Trophoblast cell (in vitro differentiated cells and primary cell): ENCODE measurements around the gene CARNS1.

ENCODE experiments used
- DNase-seq, 2 donors: peaks; one replicate each; pipeline ENCODE4 v3.0.0-alpha.2; 2016
- H2AFZ ChIP-seq: 2 replicates; pipeline ENCODE4 v1.6.1; 2013; ENCODE audit warnings: low read length, moderate library complexity, mild to moderate bottlenecking; ENCODE audit not compliant: insufficient read depth, poor library complexity
- H2AK5ac ChIP-seq: 2 replicates; pipeline ENCODE4 v1.6.1; 2013; ENCODE audit warnings: mild to moderate bottlenecking, low read length
- H2BK120ac ChIP-seq: 2 replicates; pipeline ENCODE4 v1.6.1; 2013; ENCODE audit warnings: low read length, mild to moderate bottlenecking, moderate library complexity; ENCODE audit not compliant: insufficient read depth, poor library complexity
- H2BK12ac ChIP-seq: 2 replicates; pipeline ENCODE4 v1.6.1; 2013; ENCODE audit warnings: mild to moderate bottlenecking, low read length, moderate library complexity
- H2BK5ac ChIP-seq: 2 replicates; pipeline ENCODE4 v1.6.1; 2013; ENCODE audit warnings: low read length, low read depth, moderate library complexity, mild to moderate bottlenecking; ENCODE audit not compliant: poor library complexity
- H3K14ac ChIP-seq: 2 replicates; pipeline ENCODE4 v1.6.1; 2013; ENCODE audit warnings: mild to moderate bottlenecking, low read length
- H3K18ac ChIP-seq: 2 replicates; pipeline ENCODE4 v1.6.1; 2013; ENCODE audit warnings: mild to moderate bottlenecking, low read length
- H3K23ac ChIP-seq: 2 replicates; pipeline ENCODE4 v1.6.1; 2013; ENCODE audit warnings: low read length
- H3K27ac ChIP-seq: 2 replicates; pipeline ENCODE4 v1.5.1; 2013; ENCODE audit warnings: low read depth, mild to moderate bottlenecking, inconsistent platforms, low read length, moderate library complexity
- H3K27me3 ChIP-seq: 2 replicates; pipeline ENCODE4 v1.6.1; 2013; ENCODE audit warnings: inconsistent platforms, mild to moderate bottlenecking, low read length, moderate library complexity; ENCODE audit not compliant: insufficient read depth
- H3K36me3 ChIP-seq, 2 experiments: 1 replicate in 1 of 2; 2 replicates in 1 of 2; pipeline ENCODE4 v1.6.1; 2013; ENCODE audit warnings: low read length in 2 of 2, mild to moderate bottlenecking in 2 of 2, moderate library complexity in 1 of 2; ENCODE audit not compliant: insufficient read depth in 2 of 2, control insufficient read depth in 1 of 2
- H3K4ac ChIP-seq: 2 replicates; pipeline ENCODE4 v1.6.1; 2013; ENCODE audit warnings: low read depth, mild to moderate bottlenecking, low read length, moderate library complexity
- H3K4me1 ChIP-seq, 2 experiments: 1 replicate in 1 of 2; 2 replicates in 1 of 2; pipeline ENCODE4 v1.6.1; 2013; ENCODE audit warnings: low read length in 2 of 2, mild to moderate bottlenecking in 2 of 2, moderate library complexity in 1 of 2; ENCODE audit not compliant: insufficient read depth in 2 of 2, control insufficient read depth in 1 of 2
- H3K4me2 ChIP-seq: 2 replicates; pipeline ENCODE4 v1.6.1; 2013; ENCODE audit warnings: inconsistent platforms, mild to moderate bottlenecking, low read length, moderate library complexity
- H3K4me3 ChIP-seq: 2 replicates; pipeline ENCODE4 v1.5.1; 2013; ENCODE audit warnings: mild to moderate bottlenecking, low read depth, low read length, inconsistent platforms
- H3K79me1 ChIP-seq: one replicate; pipeline ENCODE4 v1.6.1; 2013; ENCODE audit warnings: low read length
- H3K79me2 ChIP-seq: 2 replicates; pipeline ENCODE4 v1.6.1; 2013; ENCODE audit warnings: low read length, mild to moderate bottlenecking; ENCODE audit not compliant: control insufficient read depth, insufficient read depth, poor library complexity
- H3K9ac ChIP-seq: 2 replicates; pipeline ENCODE4 v1.6.1; 2013; ENCODE audit warnings: mild to moderate bottlenecking, low read length
- H3K9me3 ChIP-seq: 2 replicates; pipeline ENCODE4 v1.6.1; 2013; ENCODE audit warnings: low read depth, mild to moderate bottlenecking, control low read depth, inconsistent platforms, low read length; ENCODE audit not compliant: insufficient read depth
- H4K12ac ChIP-seq: 2 replicates; pipeline ENCODE4 v1.6.1; 2013; ENCODE audit warnings: low read depth, mild to moderate bottlenecking, low read length, moderate library complexity
- H4K8ac ChIP-seq: 2 replicates; pipeline ENCODE4 v1.6.1; 2013; ENCODE audit warnings: low read depth, mild to moderate bottlenecking, low read length, moderate library complexity
- H4K91ac ChIP-seq: one replicate; pipeline ENCODE4 v1.6.1; 2013; ENCODE audit warnings: low read depth, mild to moderate bottlenecking, low read length, moderate library complexity
- WGBS: extraction: QIAGEN DNeasy Blood & Tissue Kit; methylation state at CpG from one replicate; pipeline ENCODE4 v1.1.7; 2013; ENCODE audit warnings: missing lambda C conversion rate; ENCODE audit not compliant: insufficient read length, insufficient coverage; ENCODE audit errors: extremely low coverage; 5-methylcytosine and 5-hydroxymethylcytosine counted together

CARNS1 gene

DNA sequence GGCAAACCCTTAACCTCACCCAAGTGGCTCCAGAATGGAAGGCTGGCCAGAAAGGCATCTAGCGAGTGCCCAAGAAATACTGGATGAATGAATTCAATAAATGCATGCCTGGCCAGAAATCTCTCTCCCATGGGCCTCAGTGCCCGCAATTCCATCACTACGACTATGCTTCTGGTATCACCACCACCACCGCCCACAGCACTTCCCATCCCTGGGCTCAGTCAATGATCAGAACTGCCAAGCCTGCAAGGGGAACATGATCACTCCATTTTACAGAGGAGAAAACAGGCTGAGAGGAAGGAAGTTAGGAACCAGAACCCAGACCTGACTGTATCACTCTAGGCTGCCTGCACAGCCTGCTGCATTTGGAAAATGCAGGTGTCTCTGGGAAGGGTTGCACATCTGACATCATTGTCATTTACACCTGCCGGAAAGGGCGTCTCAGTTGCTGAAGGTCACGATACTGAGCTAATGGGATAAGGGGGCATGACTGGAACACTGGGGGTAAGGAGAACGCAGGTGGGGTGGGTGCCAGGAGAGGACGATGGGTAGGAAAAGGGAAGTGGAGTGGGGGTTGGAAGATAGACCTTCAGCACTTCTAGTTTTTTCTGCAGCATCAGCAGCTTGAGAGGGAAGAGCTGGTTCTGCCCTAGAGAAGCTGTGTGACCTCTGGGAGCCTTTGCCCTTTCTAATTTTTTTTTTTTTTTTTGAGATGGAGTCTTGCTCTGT is 33.8 kb downstream of the CARNS1 start:
- no peak overlapping the region for H3K18ac ChIP-seq
- no peak overlapping the region for H3K4ac ChIP-seq
- no peak overlapping the region for H2AK5ac ChIP-seq
- no peak overlapping the region for H2BK5ac ChIP-seq
- H3K27ac ChIP-seq: no peak overlapping the region
- WGBS: no CpG with 5 or more reads among the region's 9 CpGs
- H2BK12ac ChIP-seq: no peak overlapping the region
- H3K79me1 ChIP-seq: peaks cover 3% of the 10 kb centered on the region
- DNase-seq: no peak
- H3K79me2 ChIP-seq: no peaks in the 10 kb centered on the region
- no peak overlapping the region for H4K8ac ChIP-seq
- H3K23ac ChIP-seq: no peak overlapping the region
- H4K12ac ChIP-seq: no peak overlapping the region
- no peak overlapping the region for H3K4me3 ChIP-seq
- H3K36me3 ChIP-seq: no peaks in the 10 kb centered on the region
- no peaks in the 10 kb centered on the region for H3K4me1 ChIP-seq
- H2AFZ ChIP-seq: no peak overlapping the region
- H3K9ac ChIP-seq: no peak overlapping the region
- no peak overlapping the region for H2BK120ac ChIP-seq
- H3K14ac ChIP-seq: no peak overlapping the region
- H3K9me3 ChIP-seq: peaks cover 4% of the 10 kb centered on the region
- no peak overlapping the region for H4K91ac ChIP-seq
- no peaks in the 10 kb centered on the region for H3K27me3 ChIP-seq
- no peak overlapping the region for H3K4me2 ChIP-seq

DNA sequence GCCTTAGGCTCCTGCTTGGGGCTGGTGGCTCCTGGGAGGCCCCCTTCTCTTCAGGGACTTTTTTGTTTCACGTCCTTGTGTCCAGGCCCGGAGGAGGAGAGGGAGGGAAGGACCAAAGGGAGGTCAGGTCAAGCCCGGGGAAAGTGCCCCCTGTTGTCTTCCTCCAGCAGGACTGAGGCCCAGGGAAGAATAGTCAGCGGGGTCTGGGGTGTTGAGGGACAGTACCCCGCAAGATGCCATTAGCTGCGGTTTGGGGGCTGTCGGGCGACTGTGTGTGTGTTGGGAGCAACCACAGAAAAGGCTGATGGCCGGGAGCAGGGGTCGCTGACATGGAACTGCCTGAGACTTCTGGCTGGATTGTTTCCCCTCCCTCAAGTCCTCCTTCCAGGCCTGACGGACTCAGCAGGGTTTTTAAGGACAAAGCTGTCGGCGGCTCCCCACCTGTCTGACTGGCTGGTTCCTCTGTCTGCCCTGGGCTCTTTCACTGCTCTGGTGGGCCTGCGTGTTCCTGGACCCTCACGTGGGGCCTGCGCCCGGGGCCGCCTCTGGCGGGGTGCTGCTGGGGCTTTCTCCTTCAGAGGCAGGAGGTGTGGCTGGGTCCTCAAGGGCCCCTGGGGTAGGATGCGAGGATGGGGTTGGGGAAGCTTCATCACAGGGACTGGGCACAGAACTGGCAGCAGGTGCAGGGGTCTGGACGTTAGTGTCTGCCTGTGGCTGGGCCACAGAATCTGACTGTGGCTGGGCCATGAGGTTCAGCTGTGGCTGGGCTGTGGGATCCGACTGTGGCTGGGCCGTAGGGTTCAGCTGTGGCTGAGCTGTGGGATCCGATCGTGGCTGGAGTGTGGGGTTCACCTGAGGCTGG is 35.5 kb downstream of the CARNS1 start:
- no peaks in the 10 kb centered on the region for H3K27me3 ChIP-seq
- no peak overlapping the region for H3K18ac ChIP-seq
- H3K79me1 ChIP-seq: peaks cover 3% of the 10 kb centered on the region
- H3K9ac ChIP-seq: no peak overlapping the region
- no peak for DNase-seq
- no peak overlapping the region for H3K27ac ChIP-seq
- no peak overlapping the region for H3K4me3 ChIP-seq
- H3K79me2 ChIP-seq: no peaks in the 10 kb centered on the region
- no peak overlapping the region for H4K8ac ChIP-seq
- no peak overlapping the region for H3K23ac ChIP-seq
- no peaks in the 10 kb centered on the region for H3K36me3 ChIP-seq
- no peak overlapping the region for H4K91ac ChIP-seq
- H2AFZ ChIP-seq: no peak overlapping the region
- no peak overlapping the region for H3K4ac ChIP-seq
- H3K9me3 ChIP-seq: peaks cover 4% of the 10 kb centered on the region
- no peak overlapping the region for H2AK5ac ChIP-seq
- no peak overlapping the region for H4K12ac ChIP-seq
- WGBS: no CpG with 5 or more reads among the region's 25 CpGs
- H2BK12ac ChIP-seq: no peak overlapping the region
- H3K14ac ChIP-seq: no peak overlapping the region
- H3K4me2 ChIP-seq: no peak overlapping the region
- no peaks in the 10 kb centered on the region for H3K4me1 ChIP-seq
- H2BK120ac ChIP-seq: no peak overlapping the region
- no peak overlapping the region for H2BK5ac ChIP-seq

DNA sequence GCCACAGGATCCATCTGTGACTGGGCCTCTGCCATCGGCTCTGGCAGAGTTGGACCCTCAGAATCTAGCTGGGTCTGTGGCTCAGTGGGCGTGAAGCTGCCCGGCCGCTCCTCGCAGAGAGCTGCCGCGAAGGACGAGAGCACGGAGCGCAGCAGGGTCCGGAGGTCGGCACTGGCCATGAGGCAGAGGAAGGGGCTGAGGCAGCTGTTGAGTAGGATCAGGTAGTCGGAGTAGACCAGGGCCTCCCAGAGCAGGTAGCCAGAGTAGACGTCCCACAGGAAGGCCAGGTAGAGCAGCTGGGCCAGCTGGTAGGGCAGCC is 36.1 kb downstream of the CARNS1 start:
- Histone ChIP-seq H3K27me3 (no peaks in the 10 kb centered on the region), H3K4me1 (no peaks in the 10 kb centered on the region), H3K14ac (no peak overlapping the region), H3K4me2 (no peak overlapping the region), H3K23ac (no peak overlapping the region), H3K79me1 (peaks cover 3% of the 10 kb centered on the region), H4K12ac (no peak overlapping the region), H2AK5ac (no peak overlapping the region), H2AFZ (no peak overlapping the region), H4K8ac (no peak overlapping the region), H3K9ac (no peak overlapping the region), H2BK12ac (no peak overlapping the region), H3K4ac (no peak overlapping the region), H3K4me3 (no peak overlapping the region), H4K91ac (no peak overlapping the region), H2BK120ac (no peak overlapping the region), H3K9me3 (peaks cover 4% of the 10 kb centered on the region), H2BK5ac (no peak overlapping the region), H3K27ac (no peak overlapping the region), H3K18ac (no peak overlapping the region), H3K79me2 (no peaks in the 10 kb centered on the region), H3K36me3 (no peaks in the 10 kb centered on the region)
- no CpG with 5 or more reads among the region's 14 CpGs for WGBS
- no peak for DNase-seq

- WGBS: no CpG with 5 or more reads among the region's 33 CpGs
- Histone ChIP-seq H3K4me2 (no peak within 1 kb of the TSS), H3K4me1 (no peaks in the 10 kb centered on the region), H2BK5ac (no peak within 1 kb of the TSS), H3K9ac (no peak within 1 kb of the TSS), H2BK120ac (no peak within 1 kb of the TSS), H3K79me2 (no peaks in the 10 kb centered on the region), H3K4me3 (no peak within 1 kb of the TSS), H4K8ac (no peak within 1 kb of the TSS), H3K27me3 (no peaks in the 10 kb centered on the region), H3K18ac (no peak within 1 kb of the TSS), H3K27ac (no peak within 1 kb of the TSS), H2AK5ac (no peak within 1 kb of the TSS), H2AFZ (no peak within 1 kb of the TSS), H3K4ac (no peak within 1 kb of the TSS), H3K23ac (no peak within 1 kb of the TSS), H4K91ac (no peak within 1 kb of the TSS), H2BK12ac (no peak within 1 kb of the TSS), H3K36me3 (no peaks in the 10 kb centered on the region), H4K12ac (no peak within 1 kb of the TSS), H3K14ac (no peak within 1 kb of the TSS), H3K79me1 (peaks cover 2% of the 10 kb centered on the region), H3K9me3 (peaks cover 4% of the 10 kb centered on the region)
- no peak for DNase-seq
Observed at GRCh38 chr11:67452141-67452952, 36.9 kb downstream of the CARNS1 start, which contains the start of gene GPR152. GPR152 (minus strand) TSS chr11:67452729; CDS start chr11:67452724, 5 bp downstream.
